Stimulated activated naive CD8-positive, alpha-beta T cell treated with anti-CD3 and anti-CD28 coated beads, Interleukin-15, Interleukin-2, amounts not matched to agents 100 U/mL and 50 U/mL, for 24 hours (primary cell): ENCODE data around the gene AMIGO2.

Experiments
- ATAC-seq: fragments of 150-1000 bp; cut with Tn5 transposase; one replicate; pipeline ENCODE4 v1.10.0; 2021
- DNase-seq: peaks from one replicate; pipeline ENCODE4 v3.0.0; 2021

The AMIGO2 gene

DNA sequence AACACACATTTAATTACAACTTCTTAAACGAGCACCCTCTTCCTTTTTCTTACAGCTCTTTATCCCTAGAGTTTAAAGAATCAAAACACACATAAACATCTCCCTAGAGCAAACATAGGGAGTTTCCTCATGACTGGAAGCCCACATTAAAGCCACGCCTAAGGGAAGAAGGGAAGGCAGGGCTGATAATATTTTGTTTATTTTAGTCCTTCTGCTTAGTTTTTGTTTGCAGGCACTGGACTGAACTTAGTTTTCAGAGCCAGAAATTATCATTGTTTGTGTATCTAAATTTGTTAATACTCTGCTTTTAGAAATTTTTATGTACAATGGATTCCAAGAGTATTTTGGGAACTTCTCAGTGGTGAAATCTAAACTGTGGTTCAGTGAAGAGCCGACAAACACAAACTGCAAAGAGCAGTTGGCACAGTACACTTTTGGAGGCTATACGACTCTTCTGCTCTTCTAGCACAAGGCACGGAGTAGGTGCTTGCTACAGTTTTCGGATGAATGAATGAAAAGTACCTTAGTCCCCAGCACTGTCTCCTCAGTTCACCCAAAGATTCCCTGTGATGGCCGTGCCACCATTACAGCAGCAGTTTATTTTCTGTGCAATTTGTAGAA is 17.6 kb upstream of the AMIGO2 start:
- ATAC-seq = no peak
- DNase-seq = no peak

- DNase-seq (no peak), ATAC-seq (no peak)
Measured at GRCh38 chr12:47095446-47096236, 15.9 kb upstream of the AMIGO2 start.

DNA sequence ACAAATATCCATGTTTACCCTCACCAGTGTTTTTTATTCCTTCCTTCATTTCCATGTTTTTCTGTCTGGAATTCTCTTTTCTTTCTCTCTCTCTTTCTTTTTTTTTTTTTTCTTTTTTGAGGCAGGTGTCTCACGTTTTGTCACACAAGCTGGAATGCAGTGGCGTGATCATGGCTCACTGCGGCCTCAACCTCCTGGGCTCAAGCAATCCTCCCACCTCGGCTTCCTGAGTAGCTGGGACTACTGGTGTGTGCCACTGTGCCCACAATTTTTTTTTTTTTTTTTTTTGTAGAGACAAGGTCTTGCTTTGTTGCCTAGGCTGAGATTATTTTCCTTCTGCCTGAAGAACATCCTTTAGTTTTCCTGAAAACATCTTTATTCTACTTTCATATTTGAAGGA is 15.0 kb upstream of the AMIGO2 start:
- DNase-seq (no peak), ATAC-seq (no peak)

DNA sequence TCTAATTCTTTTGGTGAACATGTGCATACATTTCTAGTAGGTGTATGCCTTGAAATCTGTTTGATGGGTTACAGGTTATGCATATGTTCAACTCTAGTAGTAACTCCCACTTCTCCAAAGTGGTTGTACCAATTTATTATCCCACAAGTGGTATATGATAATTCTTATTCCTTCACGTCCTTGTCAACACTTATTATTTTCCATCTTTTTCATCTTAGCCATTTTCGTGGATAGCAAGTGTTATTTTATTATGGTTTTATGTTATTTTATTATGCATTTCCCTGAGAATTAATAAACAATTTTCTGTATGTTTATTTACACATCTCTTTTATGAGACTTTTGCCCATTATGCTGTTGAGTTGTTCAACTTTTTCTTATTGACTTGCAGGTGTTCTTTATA is 11.2 kb upstream of the AMIGO2 start:
- no peak for ATAC-seq
- no peak for DNase-seq

DNA sequence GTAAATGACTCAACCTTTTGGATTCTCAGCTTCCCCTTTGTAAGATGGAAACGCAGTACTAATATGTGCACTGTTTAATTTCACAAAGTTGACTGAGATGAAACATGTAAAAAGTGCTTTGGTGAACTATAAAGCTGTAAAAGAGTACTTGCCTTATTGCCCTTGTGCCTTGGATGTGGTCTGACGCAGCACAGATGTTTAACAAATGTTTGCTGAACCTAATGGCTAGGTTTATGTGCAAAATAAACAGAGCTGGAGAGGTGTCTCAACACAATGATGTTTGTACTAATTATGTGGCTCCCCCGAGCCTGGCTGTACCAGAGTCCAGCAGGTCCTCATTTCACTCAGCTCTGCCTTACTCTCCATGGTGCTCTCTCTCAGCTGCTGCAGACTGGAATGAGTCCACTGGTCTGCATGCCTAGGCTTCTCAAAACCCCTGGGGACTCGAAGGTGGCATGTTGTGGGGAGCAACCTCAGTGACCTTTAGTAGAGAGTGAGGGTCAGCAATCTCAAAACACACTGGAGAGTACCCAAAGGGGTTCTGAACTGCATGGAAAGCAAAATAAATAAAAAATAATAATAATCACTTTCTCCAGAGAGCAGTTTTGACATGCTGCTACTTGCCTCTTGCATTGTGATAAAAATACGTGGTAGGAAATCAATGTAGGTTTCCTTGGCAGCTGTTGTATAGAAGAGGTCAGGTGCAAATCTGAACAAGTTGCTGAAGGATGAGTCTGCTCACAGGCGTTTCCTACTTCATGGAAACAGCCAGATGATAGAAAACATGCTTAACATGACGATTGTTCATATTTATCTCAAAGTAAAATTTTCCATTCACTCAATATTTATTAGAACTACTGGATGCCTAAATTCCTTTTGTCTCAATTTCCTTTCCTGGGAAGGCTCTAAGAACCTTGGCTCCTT is 8.5 kb upstream of the AMIGO2 start:
- no peak for DNase-seq
- ATAC-seq = no peak

- no peak for DNase-seq
- ATAC-seq = no peak
Measured at GRCh38 chr12:47087088-47087688, 7.4 kb upstream of the AMIGO2 start.

GRCh38 chr12:47085815-47086252 is 6.1 kb upstream of the AMIGO2 start:
- DNase-seq (no peak), ATAC-seq (peak; percentile 53)

DNA sequence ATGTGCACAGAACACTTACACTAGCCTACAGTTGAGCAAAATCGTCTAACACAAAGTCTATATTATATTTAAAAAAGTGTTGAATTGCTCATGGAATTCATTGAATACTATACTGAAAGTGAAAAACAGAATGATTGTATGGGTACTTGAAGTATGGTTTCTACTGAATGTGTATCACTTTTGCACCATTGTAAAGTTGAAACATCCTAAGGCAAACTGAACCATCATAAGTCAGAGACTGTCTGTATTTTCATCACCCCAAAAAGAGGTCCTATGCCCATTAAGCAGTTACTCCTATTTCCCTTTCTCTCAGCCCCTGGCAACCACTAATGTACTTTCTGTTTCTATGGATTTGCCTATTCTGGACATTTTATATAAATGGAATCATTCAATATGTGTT is 4.4 kb upstream of the AMIGO2 start:
- no peak for ATAC-seq
- no peak for DNase-seq

GRCh38 chr12:47082796-47083621 is 3.2 kb upstream of the AMIGO2 start:
- no peak for ATAC-seq
- DNase-seq = no peak

DNA sequence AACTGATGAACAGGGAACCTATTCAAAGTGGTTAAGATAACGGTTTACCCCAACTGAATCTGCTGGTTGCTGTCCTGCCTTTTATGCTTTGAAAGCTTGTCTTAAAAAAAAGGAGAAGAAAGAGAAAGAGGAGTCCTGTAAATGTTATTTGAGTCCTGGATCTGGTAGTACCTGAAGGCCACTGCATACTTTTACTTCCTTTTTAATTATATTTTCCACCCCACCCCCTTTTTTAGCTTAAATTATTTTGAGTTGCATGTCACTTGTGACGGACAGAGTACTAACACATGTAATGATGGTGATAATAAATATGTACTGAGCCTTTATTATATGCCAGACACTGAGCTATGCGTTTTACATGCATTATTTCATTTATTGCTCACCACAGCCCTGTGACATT is 2.5 kb upstream of the AMIGO2 start:
- ATAC-seq = no peak
- DNase-seq = no peak

DNA sequence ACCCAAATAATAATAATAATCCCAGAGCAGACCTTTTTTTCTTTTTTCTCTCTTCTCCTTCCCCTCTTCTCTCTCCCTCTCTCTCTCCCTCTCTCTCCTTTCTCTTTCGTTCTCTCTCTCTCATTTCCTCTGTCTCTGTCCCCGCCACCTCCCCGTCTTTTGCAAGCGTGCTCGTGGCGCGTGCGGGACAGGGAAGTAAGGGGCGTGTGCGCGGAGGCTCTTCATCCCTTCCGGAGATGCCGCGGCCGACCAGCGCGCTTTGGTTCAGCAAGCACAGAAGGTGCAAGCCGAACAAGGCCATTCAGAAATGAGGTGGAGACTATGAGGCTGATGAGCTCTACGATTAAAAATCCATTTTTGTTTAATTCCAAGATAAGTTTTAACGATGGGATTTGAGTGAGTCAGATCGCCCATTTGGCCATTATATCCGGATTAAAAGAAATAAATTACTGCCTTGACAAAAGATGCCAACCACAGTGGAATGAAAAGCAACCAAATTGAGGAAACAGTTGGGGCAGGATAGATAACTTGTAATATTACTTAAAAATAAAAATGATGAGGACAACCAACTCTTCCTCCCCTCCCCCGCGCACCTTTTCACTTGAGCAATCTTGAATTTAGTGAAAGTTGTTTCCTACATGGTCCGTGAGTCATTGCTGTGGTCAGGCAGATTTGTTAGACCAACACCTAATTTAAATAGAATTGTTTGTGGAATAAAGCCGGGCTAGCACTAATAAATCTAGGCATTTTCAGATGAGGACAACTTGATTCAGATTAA is 1.2 kb upstream of the AMIGO2 start:
- ATAC-seq = peak; percentile 58
- DNase-seq = peak; percentile 80

DNA sequence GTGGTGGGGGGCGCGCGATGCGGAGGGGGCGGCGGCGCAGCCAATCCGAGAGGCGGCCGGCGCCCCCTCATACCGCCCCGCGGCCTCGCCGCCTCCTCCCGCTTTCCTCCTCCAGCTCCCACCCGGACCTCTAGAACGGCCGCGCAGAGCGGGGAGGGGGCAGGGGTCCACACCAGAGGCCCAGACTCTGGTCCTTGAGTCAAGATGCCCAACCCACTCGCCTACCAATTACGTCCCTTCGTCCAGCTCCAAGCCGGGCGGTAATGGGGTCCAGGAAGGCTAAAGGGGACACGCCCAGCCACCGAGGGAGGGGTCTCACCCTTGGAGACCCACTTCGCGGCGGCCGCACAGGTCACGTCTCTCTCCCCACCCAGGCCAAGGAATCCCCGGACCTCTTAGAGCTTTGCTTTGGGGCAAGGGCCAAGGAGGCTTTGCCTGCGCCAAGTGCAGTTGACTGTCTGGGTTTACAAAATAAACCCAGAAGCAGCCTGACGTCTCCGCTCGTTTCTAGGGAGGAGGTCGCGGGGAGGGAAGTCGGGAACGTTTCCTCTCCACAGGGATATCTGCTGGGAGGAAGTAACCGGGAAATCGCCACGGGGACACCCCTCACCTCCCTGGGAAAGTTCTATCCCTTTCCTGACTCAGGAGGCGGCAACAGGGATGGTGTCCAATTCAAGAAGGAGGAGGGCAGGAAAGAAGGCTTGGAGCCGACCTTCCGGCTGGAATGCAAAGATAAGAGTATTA is 394 bp upstream of the AMIGO2 start:
- DNase-seq (peak; percentile 47), ATAC-seq (peak; percentile 36)

DNA sequence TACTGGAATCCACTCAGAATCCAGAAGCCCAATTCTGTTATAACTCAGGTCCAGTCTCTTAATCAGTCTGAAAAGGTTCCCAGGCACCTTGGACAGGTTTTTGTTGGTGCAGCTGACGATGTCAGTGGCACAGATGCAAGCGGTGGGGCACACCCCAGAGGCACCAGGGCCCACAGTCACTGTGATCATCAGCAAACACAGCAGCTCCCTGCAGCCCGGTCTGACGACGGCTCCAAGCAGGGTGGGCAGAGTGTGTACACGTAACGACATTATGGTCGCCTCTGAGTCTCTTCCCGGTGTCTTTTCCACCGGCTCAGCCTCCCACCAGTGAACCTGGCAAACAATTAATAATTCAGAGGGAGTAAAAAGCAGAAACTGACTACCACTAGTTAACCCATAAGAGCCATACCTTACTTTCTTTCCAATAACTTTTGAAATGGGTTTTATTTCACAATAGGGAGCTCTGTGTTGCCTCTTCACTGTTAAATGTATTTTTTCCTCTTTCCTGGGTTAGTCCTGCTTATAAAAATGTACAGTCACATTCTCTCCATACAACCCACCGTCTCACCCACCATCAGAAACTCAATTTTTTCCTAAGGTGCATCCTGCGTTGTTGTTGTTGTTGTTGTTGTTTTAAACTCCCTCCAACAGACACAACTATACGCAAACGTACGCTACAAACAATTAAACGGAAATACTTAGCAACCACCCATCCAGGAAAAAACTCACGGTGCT is 859 bp downstream of the AMIGO2 start:
- DNase-seq = peak; percentile 61
- ATAC-seq = peak; percentile 54

GRCh38 chr12:47078086-47078395 is 1.7 kb downstream of the AMIGO2 start:
- no peak for ATAC-seq
- no peak for DNase-seq

DNA sequence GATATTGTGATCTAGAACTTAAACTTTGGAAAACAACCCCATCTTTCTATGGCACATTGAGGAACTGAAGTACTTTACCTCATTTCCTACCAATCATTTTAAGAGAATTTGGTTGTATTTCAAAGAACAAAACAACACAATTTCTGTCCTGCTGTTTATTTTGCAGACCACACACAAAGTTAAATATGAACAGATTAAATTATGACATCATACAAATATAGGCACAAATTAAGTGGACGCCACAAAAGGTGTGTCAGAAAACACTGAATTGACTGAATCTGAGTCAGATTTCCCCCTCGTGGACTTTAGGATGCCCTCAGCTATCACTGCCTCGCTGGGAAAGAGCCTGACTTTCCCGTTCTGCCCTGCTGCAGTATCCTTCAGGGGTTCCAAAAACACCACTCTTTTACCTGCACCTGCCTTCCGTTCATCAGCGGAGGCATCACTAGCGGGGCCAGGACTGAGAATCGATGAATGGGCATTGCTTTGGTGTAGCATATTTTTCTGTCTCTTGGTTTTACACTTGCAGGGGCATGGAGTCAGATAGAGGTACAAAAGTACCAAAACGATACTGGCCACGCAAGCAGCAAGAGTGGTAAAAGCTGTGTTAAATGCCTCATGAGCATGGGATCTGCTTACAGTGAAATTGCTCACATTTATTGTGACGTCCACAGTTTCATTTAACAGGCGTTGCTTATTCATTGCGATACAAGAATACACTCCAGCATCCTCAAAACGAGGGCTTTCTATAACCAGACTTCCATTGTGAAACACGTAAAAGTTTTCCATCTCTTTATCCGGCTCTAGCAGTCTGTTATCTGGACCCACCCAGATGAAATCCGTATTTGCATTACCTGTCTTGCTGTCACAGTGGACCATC is 2.3 kb downstream of the AMIGO2 start:
- DNase-seq = no peak
- ATAC-seq = no peak

DNA sequence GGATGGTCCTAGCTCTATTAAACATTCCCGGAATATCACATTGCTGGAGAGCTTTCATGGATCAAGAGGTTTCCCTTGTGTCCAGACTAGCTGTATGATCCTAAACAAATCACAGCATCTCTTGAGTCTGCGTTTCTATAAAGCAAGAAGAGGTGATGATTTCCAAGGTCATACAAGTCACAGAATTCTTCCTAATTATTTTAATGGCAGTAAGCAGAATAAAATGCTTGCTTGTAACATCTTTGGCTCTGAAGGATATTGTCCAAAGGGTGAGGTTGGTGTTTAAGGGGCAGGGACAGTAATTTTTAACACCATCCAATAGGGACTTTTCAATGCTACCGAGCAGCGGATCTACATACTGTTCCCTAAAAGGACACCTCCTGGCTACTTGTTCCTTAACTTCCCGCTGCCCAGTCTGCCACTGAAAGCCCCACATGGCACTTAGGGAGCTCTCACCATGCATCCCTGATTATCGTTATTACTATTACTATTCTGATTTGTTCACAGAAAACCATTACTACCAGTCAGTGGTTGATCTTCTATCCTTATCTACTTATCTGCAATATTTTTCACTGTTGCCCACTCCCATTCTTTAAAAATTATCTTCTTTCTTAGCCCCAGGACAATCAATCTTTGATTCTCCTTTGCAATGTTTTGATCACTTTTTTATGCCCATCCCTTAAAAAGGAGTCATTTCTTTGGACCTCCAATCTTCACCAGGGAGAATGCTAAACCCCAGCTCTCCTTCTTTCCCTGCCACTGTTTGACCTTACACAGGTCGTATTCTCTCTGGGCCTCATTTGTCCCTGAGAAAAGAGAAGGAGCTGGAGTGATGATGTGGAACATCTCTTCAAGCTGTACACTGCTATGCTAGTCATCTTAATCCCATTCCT is 4.3 kb downstream of the AMIGO2 start:
- ATAC-seq = no peak
- no peak for DNase-seq

DNA sequence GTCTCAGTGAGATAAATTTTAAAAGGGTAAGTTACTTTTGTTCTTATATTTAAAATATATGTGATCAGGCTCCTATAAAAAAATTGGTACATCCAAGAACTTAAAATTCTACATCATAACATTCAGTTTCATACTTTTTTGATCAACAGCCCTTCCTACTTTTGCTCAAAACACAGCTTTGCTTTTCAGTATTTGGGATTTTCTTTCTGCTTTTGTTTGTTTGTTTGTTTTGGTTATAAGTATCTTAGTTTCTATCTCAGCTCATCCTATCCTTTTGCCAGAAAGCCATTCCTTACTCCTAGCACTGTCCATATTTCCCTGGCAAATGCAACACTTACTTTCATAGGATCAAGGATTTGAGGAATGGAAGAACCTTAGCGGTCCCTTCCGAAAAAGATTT is 5.0 kb downstream of the AMIGO2 start:
- DNase-seq (no peak), ATAC-seq (no peak)
